Natural killer cell (primary cell): ENCODE data around the gene ERBB4. TPM values are rescaled to one million over a fixed set of nuclear protein-coding genes. Genes with fewer than 3 reads are reported as not detected.

Source experiments
- ATAC-seq, 3 donors: fragments of 150-1000 bp in 2 of 3; fragments of 200-7000 bp in 1 of 3; cut with Tn5 transposase; 1 replicate in 1 of 3; 2 replicates in 2 of 3; pipeline ENCODE4 v1.10.0; 2021; ENCODE audit warnings: mild to moderate bottlenecking in 2 of 3, moderate library complexity in 2 of 3
- DNase-seq, 2 donors: peaks; one replicate each; pipeline versions ENCODE4 v3.0.0 to v3.0.0-alpha.2; 2013 to 2021; ENCODE audit warnings: mixed read lengths in 1 of 2
- H3K27ac ChIP-seq: one replicate; pipeline ENCODE4 v1.5.1; 2013; ENCODE audit warnings: mild to moderate bottlenecking, low read length
- H3K27me3 ChIP-seq: one replicate; pipeline ENCODE4 v1.6.1; 2013; ENCODE audit warnings: low read length; ENCODE audit not compliant: control insufficient read depth, insufficient read depth
- H3K36me3 ChIP-seq: one replicate; pipeline ENCODE4 v1.6.1; 2013; ENCODE audit warnings: low read length; ENCODE audit not compliant: control insufficient read depth, insufficient read depth
- H3K4me1 ChIP-seq: one replicate; pipeline ENCODE4 v1.6.1; 2013; ENCODE audit warnings: low read length; ENCODE audit not compliant: control insufficient read depth, insufficient read depth
- H3K4me3 ChIP-seq: one replicate; pipeline ENCODE4 v1.5.1; 2013; ENCODE audit warnings: low read length
- H3K9me3 ChIP-seq: one replicate; pipeline ENCODE4 v1.6.1; 2013; ENCODE audit warnings: low read length; ENCODE audit not compliant: control insufficient read depth, insufficient read depth
- H3K27ac Mint-ChIP-seq, 2 donors: one replicate each; pipeline ENCODE4 v1.8.0; 2022; ENCODE audit warnings: mild to moderate bottlenecking in 2 of 2, mixed read lengths in 2 of 2, moderate library complexity in 1 of 2
- H3K27me3 Mint-ChIP-seq, 2 donors: one replicate each; pipeline ENCODE4 v1.8.0; 2022; ENCODE audit warnings: low read depth in 2 of 2, mixed read lengths in 2 of 2
- H3K36me3 Mint-ChIP-seq: one replicate; pipeline ENCODE4 v1.8.0; 2022; ENCODE audit warnings: mixed read lengths
- H3K4me1 Mint-ChIP-seq, 2 donors: one replicate each; pipeline ENCODE4 v1.8.0; 2022; ENCODE audit warnings: mixed read lengths in 2 of 2
- H3K4me3 Mint-ChIP-seq: one replicate; pipeline ENCODE4 v1.8.0; 2022; ENCODE audit warnings: mild to moderate bottlenecking, moderate library complexity, mixed read lengths
- H3K9me3 Mint-ChIP-seq, 2 donors: one replicate each; pipeline ENCODE4 v1.8.0; 2022; ENCODE audit warnings: mixed read lengths in 2 of 2
- WGBS: methylation state at CpG from one replicate; pipeline ENCODE4 v1.1.7; 2013; ENCODE audit warnings: missing lambda C conversion rate; ENCODE audit not compliant: insufficient coverage; 5-methylcytosine and 5-hydroxymethylcytosine counted together
- intact Hi-C: fragments of 100-400 bp; cut with micrococcal nuclease; formaldehyde crosslinking; loops from one replicate; pipeline ENCODE4 v1.14.2; 2022
- total RNA-seq, 4 donors: library from RNA; stranded (reverse); fragments of 120-200 nt in 1 of 4; gene quantifications; one replicate each; pipeline versions ENCODE4 v1.2.3 to v1.2.4, GENCODE V29; 2013 to 2022
- TF ChIP-seq, protein P1 (sequence below): fragments of 200-600 bp; IDR thresholded peaks from one replicate; pipeline ENCODE4 v1.8.0; 2022; ENCODE audit warnings: antibody characterized with exemption

ERBB4 gene
- total RNA-seq, 3 donors from 2014 or later (not counting 1 experiment from before 2014, with no cell fraction given) = 0.08 TPM; not detected in 2

DNA sequence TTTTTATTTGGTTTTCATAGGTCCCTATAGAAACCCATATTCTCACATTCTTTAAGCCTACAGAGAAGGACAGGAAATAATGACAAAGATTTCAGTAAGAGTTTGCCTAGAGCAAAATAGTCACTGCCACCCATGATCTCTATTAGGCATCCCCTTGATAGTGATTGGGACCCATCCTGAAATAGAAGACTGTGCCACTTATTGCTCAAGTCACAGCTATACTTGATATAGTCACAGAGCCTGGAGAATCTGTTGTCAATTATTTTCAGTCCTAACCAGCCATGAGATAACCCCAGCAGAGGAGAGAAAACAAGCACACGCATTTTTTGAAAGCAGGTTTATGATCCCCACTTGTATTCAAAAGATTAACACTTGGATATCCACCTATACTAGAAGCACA lies 8.2 kb downstream of the ERBB4 start:
- no peak overlapping the region for H3K27ac ChIP-seq
- H3K4me1 Mint-ChIP-seq = no peaks in the 10 kb centered on the region
- peaks cover 9% of the 10 kb centered on the region for H3K27me3 ChIP-seq
- ATAC-seq (no peak), DNase-seq (no peak)
- no peaks in the 10 kb centered on the region for H3K4me1 ChIP-seq
- no peaks in the 10 kb centered on the region for H3K36me3 Mint-ChIP-seq
- WGBS = 100% methylated on average over 1 of the region's 1 CpG
- H3K9me3 Mint-ChIP-seq = no peaks in the 10 kb centered on the region
- H3K27ac Mint-ChIP-seq = no peak overlapping the region
- H3K36me3 ChIP-seq = no peaks in the 10 kb centered on the region
- H3K4me3 Mint-ChIP-seq = no peak overlapping the region
- intact Hi-C loops = no loop called here
- TF ChIP-seq, protein P1, sequence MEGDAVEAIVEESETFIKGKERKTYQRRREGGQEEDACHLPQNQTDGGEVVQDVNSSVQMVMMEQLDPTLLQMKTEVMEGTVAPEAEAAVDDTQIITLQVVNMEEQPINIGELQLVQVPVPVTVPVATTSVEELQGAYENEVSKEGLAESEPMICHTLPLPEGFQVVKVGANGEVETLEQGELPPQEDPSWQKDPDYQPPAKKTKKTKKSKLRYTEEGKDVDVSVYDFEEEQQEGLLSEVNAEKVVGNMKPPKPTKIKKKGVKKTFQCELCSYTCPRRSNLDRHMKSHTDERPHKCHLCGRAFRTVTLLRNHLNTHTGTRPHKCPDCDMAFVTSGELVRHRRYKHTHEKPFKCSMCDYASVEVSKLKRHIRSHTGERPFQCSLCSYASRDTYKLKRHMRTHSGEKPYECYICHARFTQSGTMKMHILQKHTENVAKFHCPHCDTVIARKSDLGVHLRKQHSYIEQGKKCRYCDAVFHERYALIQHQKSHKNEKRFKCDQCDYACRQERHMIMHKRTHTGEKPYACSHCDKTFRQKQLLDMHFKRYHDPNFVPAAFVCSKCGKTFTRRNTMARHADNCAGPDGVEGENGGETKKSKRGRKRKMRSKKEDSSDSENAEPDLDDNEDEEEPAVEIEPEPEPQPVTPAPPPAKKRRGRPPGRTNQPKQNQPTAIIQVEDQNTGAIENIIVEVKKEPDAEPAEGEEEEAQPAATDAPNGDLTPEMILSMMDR = no peak
- no peaks in the 10 kb centered on the region for H3K9me3 ChIP-seq
- H3K27me3 Mint-ChIP-seq = peaks cover 6 to 24% of the 10 kb centered on the region in 2 donors
- H3K4me3 ChIP-seq = no peak overlapping the region

- no peaks in the 10 kb centered on the region for H3K36me3 Mint-ChIP-seq
- H3K9me3 Mint-ChIP-seq = no peaks in the 10 kb centered on the region
- H3K4me3 Mint-ChIP-seq = no peak overlapping the region
- TF ChIP-seq, protein P1 = no peak
- ATAC-seq (no peak), DNase-seq (no peak)
- Histone ChIP-seq H3K9me3 (no peaks in the 10 kb centered on the region), H3K4me1 (no peaks in the 10 kb centered on the region), H3K36me3 (no peaks in the 10 kb centered on the region), H3K27me3 (no peaks in the 10 kb centered on the region), H3K27ac (no peak overlapping the region), H3K4me3 (no peak overlapping the region)
- peaks cover 0 to 5% of the 10 kb centered on the region in 2 donors for H3K27me3 Mint-ChIP-seq
- 61% methylated on average over 4 of the region's 6 CpGs for WGBS
- H3K4me1 Mint-ChIP-seq = no peaks in the 10 kb centered on the region
- intact Hi-C loops = no loop called here
- no peak overlapping the region for H3K27ac Mint-ChIP-seq
These were observed 10.3 kb downstream of the ERBB4 start for GRCh38 chr2:212528106-212528856.

- H3K9me3 ChIP-seq = no peaks in the 10 kb centered on the region
- intact Hi-C loops = no loop called here
These were observed 12.5 kb downstream of the ERBB4 start for GRCh38 chr2:212526059-212526458.

More at GRCh38 chr2:212526059-212526458, 12.5 kb downstream of the ERBB4 start:
- Histone ChIP-seq H3K4me1 (no peaks in the 10 kb centered on the region), H3K36me3 (no peaks in the 10 kb centered on the region), H3K4me3 (no peak overlapping the region), H3K27ac (no peak overlapping the region), H3K27me3 (no peaks in the 10 kb centered on the region)
- TF ChIP-seq, protein P1 = no peak
- Mint-ChIP-seq H3K4me1 (no peaks in the 10 kb centered on the region), H3K9me3 (no peaks in the 10 kb centered on the region), H3K36me3 (no peaks in the 10 kb centered on the region), H3K4me3 (no peak overlapping the region), H3K27ac (no peak overlapping the region), H3K27me3 (peaks cover 0 to 4% of the 10 kb centered on the region in 2 donors)
- DNase-seq = no peak
- 73% methylated on average over 1 of the region's 1 CpG for WGBS
- ATAC-seq = no peak
